Inferior parietal cortex (tissue), 1 donor: ENCODE data around the gene SRGAP2C.
"Not testable (repeated sequence)": the region's sequence is repeated elsewhere in the genome, so short reads cannot be mapped to it uniquely, and the experiment has no call there.

Source experiments
- DNase-seq: peaks from one replicate; pipeline ENCODE4 v3.0.0-alpha.2; 2016; ENCODE audit errors: extremely low spot score

Gene SRGAP2C

DNA sequence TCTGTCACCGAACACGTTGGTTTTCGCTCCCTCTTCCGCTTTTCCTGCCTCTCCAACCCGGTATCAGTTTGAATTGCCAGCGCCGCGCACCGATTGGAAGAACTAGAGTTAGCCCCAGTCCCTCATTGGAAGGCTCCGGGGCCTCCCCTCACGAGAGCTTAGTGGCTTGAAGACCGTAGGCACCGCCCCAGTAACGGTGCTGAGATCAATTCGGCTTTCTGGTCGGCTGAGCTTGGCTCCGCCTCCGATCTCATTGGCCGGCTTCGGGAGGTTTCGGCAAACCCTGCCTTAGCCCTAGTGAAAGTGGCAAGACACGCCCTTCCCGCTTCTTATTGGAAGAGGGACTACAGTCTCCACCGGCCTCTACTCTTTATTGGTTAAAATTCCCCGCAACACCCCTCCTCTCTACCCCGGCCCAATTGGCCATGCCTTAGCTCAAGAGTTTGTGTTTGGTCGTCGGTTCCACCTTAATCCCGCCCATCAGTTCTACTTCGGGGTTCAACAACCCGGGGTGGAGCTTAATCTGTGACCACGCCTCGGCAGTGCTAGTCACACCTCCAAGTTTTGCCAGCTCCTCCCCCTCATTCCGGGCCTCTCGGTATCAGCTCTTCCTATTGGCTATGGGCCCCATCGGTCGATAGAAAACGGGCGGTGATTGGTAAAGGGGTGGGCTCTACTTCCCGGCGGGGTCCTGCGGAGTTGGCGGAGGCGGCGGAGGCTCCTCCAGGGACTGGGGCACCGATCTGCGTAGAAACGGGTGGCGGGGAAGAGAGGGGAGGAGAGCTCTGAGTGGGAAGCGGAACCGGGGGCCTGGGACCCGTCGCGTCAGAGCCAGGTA lies at the start of gene SRGAP2C, which contains the start of gene FAM72B:
Gene SRGAP2C, plus strand, starts transcription at position 686 of the 838 bp plus-strand sequence. CDS start 2,472 bp downstream, outside the sequence.
Gene FAM72B, minus strand, starts transcription at position 51 of the 838 bp plus-strand sequence. CDS start 851 bp downstream, outside the sequence.
- peak; percentile 97 for DNase-seq

DNA sequence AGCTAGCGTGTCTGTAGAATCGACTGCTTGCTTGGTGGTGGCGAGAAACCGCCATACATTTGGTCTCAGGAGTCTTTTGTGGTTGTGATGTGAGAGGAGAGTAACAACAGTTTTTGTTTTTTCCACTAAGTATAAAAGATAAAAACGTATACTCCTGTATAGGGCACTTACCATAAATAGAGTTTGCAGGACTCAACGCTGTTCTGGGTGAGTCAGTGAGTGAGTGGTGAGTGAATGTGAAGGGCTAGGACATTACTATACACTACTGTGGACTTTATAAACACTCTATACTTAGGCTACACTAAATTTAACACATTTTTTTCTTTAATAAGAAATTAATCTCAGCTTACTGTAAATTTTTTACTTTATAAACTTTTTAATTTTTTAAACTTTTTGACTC lies 44.4 kb upstream of the SRGAP2C start:
- not testable (repeated sequence) for DNase-seq

DNA sequence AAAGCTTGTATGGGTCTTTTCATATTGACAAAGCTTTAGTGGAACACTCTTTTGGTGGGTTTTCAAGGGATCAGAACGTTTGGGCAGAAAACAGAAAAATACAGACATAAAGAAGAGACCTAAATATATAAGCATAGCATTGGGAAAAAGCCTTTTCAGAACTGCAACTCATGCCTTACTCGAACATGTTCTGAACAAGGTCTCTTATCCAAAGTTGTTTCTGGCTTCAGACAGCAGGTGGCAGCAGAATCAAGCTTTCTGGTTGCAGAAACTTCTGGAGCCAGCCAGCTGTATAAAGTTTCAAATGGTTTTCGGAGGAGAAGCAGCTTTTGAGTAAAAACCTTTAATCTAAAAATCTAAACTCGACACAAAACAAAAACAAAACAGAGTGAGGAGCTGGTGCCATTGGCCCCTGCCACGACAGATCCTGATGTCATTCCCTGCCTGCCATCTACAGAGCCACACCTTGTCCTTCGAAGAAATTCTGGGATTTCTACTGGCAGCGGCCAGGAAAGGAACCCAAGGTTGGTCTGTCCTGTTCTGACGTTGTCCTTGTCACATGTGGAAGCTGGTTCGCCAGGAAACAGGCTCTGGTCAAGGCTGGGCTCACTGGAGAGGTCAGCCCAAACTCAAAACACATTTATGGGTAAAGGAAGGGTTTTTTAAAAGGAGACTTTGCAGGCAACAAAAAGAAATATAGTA lies 36.1 kb upstream of the SRGAP2C start:
- not testable (repeated sequence) for DNase-seq

DNA sequence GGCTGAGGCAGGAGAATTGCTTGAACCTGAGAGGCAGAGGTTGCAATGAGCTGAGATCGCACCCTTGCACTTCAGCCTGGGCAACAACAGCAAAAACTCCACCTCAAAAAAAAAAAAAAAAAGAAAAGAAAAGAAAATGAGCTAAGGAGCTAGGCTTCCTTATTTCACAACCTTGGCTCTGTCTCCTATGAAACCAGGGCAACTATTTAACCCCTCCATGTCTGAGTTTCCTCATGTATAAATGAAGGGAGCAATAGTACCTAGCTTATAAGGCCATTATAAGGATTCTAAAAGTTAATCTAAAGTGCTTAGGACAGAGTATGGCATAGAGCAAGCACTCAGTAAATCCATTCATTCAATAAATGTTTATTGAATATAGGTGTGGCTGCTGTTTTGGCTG lies 33.5 kb upstream of the SRGAP2C start:
- not testable (repeated sequence) for DNase-seq

DNA sequence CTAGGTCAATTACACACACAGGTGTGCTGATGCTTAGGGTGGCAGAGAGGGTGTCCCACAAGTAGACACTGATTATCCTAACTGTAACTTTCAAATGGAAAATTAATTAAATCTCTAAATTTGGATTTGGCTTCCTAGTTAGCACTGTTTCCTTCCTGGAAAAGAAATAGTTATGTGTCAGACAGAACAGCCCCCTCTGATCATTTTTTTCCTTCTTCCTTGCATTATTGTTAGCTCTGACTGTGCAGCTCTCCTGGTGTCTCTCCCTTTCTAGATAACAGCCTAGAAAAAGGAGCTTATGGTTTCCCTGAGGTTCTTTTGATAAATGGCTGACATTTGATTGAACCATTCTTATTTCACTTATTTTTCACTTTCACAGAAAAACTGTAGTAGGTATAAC lies 32.0 kb upstream of the SRGAP2C start:
- not testable (repeated sequence) for DNase-seq

DNA sequence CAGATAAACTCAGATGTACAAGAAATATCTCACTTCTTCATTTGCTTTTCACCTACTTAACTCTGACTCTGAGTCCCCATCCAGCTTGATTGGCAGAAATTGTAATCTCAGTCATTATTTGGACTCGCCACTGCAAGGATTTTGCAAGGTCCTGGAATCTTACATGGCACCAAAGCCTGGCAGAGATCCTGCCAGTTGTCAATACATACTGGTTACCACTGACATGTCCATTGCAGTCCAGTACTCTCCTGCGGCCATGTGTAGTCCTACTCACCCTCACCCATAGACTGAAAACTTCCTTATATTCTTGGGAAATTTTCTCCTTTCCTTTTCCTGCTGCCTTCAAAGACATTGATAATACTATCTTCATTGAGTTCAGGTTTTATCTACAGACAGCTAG lies 30.0 kb upstream of the SRGAP2C start:
- not testable (repeated sequence) for DNase-seq

DNA sequence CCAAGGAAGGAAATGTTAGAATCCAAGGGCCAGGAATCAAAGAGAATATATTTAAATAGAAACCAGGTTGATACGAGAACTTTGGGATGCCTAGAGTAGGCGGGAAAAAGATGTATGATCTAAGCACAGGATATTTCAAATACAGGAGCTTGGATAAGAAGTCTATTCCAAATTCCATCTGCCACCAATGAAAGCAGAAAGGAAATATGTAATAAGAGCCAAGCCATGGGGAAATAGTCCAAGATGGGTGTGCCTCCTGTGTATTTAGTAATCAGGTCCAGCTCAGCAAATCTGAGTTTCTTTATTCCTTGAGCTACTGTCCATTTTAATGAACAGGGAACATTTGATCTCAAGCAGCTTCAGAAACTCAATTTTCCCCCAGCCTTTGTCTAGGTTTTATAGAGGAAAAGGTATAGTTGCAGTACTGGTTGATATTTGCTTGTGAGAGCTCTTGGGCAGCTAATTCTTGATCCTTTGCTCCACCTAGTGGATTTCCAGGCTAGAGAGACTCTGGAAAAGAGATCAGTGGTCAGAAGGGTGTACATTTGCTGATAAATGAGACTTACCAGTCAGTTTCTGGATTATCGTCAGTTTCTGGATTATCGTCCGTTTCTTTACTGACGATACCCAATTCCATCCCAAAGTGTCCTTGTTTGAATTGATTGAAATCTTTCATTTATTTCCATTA lies 29.0 kb upstream of the SRGAP2C start:
- DNase-seq, result peak; percentile 5

DNA sequence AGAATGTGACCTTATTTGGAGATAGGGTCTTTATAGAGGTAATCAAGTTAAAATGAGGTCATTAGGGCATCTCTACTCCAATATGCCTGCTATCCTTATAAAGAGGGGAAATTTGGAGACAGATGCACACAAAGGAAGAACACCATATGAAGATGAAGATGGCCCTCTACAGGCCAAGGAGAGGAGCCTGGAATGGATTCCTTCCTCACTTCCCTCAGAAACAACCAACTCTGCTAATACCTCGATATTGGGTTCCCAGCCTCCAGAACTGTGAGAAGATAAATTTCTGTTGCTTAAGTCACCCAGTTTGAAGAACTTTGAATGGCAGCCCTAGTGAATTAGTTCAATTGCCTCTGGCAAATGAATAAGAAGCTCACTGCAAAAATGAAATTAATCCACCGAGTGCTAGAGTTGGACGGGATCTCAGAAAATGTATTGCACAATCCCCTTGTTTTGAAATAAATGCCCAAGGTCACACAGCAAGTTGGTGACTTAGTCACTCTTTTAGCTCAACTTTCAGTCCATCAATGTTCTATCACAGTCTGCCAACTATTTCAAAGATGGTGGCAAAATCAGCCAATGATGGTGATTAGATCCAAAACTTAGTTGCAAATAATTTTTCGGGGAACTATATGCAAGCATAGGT lies 27.7 kb upstream of the SRGAP2C start:
- not testable (repeated sequence) for DNase-seq

DNA sequence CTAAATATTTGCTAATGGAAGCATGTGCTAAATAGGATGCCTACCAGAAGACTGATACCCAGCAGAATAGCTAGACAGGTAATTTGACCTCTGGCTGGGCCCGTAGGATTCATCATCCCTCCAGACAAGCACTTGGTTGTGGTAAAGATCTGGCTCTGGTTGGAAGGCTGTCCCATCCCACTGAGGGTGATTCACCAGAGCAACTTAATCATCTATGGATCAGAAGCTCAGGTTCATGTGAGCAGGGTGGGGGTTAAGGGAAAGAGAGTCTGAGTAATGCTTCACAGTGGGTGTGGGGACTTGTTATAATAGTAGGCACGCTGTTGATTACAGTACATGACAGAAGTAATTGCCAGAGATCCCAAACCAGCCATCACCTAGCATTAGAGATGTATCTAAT lies 27.2 kb upstream of the SRGAP2C start:
- DNase-seq, result not testable (repeated sequence)

DNA sequence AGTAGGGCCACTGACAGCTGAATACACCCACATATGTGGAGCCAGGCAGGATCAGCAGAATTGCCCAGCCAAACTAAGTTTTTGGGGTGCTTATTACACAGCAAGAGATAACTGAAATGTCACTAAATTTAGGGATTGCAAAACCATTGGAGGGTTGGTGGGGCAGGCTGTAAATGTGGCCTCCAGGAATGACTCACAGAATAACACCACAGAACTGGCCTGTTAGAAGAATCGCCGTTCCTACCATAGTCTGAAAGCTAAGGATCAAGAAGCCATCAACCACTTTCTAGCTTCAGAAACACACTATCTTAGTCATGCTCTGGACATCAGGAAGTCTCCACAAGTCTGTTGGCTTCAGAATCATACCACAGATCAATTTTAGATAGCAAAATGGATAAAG lies 24.7 kb upstream of the SRGAP2C start:
- DNase-seq, result not testable (repeated sequence)

DNA sequence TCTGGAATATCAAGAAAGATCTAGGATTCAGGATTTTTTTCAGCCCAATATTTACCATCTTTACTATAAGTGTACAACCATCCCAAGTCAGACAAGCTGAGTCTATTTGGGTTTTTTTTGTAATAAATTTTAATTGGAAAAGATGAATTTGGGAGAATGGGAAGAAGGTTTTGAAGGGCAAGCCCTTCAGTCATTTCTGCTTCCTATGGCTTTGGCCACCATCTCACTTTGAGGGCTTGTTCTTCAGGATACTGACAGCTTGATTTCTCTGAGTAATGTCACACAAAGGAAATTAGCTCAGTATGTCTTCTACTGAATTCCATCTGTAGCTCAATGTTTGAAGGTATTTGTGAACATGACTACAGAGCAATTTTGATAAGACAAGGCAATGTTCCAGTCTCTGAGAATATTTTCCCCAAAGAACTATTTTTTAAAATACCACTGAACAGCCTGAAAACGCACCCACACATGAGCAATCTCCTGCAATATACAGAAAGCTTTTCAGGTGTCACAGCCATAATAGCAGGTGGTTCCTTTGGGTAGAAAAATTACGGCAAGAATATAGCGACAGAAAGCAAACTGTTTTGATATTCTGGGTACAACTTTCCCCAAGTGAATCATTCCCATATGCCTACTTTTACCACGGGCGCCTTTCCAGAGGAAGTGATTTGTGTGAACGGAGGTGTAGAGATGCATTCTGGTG lies 23.4 kb upstream of the SRGAP2C start:
- not testable (repeated sequence) for DNase-seq

DNA sequence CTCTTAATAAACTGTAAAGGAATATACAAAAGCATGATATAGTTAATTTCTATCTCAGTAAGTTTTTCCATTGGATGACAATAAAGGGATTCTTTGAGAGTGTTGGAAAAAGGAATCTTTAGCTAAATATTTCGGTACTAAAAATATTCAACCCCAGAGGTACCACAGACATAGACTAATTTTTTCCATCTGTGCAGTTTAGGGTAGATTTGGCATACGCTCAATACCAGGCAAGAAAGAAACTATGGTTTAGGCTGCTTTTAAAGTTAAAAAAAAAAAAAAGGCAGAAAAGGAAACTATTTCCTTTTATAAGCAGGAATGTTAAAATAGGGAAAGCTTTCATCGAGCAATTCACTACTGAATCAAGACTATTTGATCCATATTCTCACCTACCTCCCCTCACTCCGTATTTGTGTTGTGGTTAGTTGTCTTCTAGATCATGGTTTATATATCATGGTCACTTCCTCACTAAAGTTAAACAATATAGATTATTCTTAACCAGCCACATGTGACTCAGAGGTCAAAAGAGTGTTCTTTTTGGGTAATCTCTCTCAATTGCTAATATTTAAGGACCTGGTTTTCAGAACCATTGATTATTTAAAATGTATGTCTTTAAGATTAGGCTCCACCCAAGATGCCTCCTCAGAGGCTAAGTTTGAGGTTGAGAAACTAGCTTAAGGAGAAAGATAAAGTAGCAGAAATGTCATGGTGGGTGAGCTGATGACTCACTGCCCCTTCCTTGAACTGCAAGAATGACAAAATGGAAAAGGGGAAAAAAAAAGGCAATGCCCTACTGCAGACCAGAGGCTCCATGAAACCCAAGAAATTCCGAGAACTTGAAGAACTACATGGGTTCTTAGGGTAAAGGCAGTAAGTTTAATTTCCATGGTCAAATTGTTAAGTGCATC lies 20.7 kb upstream of the SRGAP2C start:
- DNase-seq, result not testable (repeated sequence)

DNA sequence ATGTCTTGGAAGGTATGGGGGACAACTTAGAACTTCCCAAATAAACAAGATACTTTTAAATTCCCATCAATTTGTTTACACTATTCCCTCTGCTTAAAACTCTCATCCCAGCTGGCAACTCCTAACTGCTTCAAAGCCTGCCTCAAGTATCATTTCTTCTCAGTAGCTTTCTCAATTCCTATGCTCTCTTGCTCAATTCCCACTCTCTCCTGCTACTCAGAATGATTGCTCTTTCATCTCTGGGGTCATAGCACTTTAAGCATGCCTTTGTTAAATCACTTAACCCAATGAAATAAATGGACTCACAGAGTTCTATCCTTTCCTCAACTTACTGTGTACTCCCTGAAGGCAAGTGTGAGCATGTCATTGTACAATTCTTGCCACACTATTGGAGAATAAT lies 19.5 kb upstream of the SRGAP2C start:
- DNase-seq, result not testable (repeated sequence)

DNA sequence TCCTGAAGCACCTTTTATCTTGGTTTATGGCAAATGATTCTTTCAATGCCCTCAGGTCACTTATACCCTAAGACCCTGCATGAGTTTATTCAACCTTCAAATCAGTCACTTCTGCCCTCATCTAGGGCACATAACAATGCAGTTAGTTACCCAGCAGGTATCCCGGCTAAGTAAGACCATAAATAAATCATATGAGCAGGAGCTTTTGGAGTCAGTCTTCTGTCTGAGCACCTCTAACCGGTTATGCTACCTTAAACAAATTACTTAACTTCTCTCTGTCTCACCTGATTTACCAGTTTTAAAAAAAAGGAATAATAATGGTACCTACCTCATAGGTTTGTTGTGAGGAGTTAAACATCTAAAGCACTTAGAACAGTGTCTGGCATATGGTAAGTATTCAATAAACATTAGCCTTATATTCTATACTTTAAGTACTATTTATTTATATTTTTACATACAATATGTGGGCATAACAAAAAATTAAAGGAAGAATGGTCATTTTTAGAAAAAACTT lies 17.5 kb upstream of the SRGAP2C start:
- not testable (repeated sequence) for DNase-seq

DNA sequence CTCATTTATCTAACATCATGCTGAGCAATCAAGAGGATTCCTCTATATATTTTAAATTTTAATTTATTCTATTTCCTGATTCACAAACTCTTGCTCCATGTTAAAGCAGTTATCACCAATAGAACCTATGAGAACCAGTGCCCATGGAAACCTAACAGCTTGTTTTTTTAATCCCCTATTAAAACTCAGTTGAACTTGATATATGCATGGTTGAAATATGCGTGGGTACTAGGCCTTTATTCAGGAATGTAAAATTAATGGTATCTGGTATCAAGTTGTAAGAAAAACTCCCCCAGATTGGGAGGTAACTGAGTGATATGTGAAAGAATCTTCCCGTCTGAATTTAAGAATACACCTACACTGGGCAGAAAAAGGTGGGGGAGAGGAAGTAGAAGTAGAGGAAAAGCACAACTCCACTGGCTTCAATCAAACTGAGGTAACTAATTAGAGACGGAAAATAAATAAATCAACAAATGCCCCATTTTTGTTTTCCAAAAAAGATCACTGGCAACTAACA lies 16.6 kb upstream of the SRGAP2C start:
- DNase-seq, result not testable (repeated sequence)

DNA sequence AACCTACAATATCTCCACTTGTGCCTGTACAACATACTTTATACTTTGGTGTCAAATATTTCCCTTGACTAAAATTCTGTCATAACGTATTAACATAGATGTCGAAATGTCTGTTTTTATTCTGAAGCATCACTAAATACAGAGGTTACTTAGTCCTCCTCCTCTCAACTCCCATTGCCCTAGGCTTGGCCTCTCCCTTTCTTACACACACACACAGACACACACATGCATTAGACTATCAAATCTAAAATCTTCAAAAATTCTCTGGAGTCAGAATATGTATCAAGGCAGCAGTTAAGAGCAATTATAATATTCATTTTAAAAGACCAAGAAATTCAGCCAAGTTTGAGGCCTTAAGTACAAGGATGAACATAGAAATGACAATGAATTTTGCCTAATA lies 8.1 kb upstream of the SRGAP2C start:
- DNase-seq, result not testable (repeated sequence)

DNA sequence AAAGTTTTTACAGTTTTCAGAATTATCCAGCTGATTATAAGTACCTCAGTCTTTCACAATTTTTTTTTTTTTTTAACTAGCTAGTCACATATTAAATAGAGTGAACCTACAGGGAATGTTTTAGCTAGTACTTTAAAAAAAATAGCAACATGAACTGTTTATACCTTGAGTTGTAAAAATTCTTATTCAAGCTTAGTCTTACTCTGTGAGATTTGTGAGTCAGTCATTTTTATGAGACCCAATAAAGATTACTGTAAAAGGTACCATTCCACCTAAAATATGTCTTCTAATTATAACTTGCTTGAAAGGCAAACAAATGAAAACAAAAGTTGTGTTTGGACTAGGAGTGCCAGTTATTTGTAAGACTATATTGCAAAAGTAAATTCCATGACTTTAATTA lies 6.6 kb upstream of the SRGAP2C start:
- not testable (repeated sequence) for DNase-seq

DNA sequence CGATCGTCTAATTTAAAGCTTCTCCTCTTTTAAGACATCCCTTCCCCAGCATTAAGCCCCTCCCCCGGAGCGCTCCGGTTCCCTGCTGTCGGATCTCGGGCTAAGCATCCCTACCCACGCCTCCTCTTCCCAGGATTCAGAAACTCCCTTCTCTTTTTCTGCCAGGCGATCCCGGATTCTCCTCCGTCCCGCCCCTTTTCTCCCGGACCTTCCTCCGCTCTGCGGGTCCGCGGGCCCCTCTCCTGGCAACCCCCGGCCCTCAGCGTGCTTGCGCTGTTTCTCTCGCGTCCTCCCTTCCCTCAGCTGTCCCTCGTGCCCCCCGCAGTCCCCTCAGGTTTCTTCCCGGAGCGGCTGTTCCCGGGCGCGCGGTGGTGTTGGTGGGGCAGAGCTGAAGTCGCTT lies 908 bp upstream of the SRGAP2C start:
- DNase-seq, result not testable (repeated sequence)

DNA sequence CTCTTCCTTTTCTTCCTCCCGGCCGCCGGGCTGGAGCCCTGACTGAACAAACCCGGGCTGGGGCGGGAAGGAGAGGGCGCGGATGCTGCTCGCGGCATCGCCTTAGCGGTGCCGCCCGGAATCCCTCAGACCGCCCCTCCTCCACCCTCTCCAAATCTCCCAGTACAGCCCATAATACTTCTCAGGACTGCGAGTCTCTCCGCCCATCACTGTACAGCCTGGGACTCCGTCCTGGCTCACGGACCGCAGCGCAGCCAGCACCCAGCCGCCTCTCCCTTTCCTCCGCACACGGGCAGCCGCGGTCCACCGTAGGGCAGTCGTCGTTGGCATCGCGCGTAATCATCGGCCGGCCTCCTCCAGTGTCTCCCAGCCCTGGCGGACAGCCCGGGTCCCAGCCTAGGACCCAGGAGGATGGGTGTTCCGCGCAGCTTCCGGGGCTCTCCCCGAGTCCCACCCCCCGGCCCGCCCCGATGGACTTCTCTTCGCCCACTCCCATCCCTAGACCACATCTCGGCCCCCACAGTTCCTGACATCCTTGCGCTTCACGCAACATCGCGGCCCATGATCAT lies 449 bp downstream of the SRGAP2C start:
- not testable (repeated sequence) for DNase-seq
